GM18868 (cell line): ENCODE measurements around the gene MARCHF11.

ENCODE experiments used
- ATAC-seq: cut with Tn5 transposase; IDR thresholded peaks from one replicate; pipeline ENCODE4 v1.9.1; 2021; ENCODE audit warnings: mild to moderate bottlenecking, moderate library complexity; ENCODE audit not compliant: unreplicated experiment

Gene MARCHF11

DNA sequence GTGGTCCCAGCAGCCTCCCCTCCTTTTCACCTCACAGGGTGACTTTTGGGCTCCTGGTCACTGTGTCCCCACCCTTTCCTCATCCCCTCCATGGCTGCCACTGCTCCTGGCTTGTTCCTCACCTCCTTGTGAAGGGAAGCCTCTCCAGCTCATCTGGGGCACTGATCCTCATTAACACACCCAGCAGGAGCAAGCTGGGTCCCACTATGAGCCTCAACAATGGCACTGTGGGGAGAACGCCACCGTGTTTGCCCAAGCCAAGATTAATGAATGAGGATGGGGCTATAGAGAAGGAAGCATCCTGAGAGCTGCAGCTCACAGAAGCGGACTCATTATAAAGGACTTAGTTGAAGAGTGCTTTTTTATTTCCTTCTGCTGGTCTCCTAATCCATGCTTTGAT lies 118.4 kb downstream of the MARCHF11 start:
- ATAC-seq = no peak

DNA sequence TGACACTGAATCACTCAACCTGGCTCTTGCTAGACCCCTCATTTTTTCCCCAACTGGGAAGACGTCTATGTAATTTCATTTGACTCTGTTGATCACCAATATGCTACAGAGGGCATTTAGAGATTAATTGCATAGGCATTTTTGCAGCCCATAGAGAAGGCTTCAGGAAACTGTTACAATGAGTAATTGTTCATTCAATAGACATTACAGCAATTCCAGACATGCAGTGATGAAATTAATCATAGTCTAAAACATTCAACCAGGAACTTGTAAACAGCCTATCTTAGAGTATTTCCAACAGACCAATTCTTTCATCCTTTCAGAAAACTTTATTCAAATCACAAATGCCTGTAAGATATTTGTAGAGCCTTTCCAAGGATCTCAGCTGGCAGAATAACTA lies 122.3 kb downstream of the MARCHF11 start:
- no peak for ATAC-seq

DNA sequence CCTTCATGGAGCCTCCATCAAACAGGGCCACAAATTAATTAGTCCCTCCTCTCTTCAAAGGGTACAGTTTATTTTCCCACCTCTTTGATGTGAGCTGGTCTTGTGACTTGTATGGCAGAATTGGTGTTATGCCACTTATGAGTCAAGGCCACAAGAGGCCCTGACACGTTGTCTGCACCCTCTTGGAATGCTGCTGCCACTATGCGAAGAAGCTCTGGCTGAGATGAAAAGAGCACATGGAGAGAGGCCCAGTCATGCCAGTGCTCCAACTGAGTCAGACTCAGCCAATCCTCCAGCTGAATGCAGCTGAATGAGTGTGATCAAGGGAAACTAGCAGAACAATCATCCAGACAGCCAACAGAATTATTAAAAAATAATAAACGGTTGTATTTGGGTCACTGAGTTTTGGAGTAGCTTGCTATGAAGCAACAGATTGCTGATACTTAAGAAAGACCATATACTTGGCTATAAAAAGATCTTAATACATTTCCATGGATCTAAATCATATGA lies 128.3 kb downstream of the MARCHF11 start:
- no peak for ATAC-seq

DNA sequence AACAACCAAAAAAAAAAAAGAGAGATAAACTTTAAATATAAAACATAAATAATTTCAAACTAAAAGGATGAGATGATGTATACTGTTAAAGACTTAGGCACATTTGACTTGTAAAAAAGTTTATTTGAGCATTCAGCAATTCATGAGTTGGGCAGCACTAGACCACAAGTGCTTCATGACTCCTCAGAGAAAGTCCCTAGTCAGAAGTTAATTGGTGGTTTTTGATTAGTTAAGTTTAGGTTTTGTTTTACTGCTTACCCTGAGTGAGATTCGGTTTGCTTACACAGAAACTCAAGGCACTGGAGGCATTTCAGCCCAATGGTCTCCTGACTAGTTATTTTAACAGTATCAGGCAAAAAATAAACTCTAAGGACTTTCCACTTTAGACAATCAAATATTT lies 129.2 kb downstream of the MARCHF11 start:
- ATAC-seq = no peak

DNA sequence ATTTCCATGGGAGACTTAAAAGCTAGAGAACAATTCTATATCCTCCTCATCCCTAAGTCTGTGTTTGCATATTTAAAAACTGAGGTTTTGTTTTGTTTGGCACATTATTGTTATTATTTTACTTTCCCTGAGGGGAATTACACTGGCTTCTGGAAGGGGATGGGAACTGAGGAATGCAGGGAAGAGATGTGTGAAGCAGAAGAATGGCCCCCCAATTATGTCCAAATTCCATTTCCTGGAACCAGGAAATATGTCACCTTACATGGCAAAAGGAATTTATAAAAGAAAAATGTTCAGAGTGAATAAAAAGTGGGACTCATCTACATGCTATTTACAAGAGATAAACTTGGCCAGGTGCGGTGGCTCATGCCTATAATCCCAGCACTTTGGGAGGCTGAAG lies 129.8 kb downstream of the MARCHF11 start:
- ATAC-seq = no peak

DNA sequence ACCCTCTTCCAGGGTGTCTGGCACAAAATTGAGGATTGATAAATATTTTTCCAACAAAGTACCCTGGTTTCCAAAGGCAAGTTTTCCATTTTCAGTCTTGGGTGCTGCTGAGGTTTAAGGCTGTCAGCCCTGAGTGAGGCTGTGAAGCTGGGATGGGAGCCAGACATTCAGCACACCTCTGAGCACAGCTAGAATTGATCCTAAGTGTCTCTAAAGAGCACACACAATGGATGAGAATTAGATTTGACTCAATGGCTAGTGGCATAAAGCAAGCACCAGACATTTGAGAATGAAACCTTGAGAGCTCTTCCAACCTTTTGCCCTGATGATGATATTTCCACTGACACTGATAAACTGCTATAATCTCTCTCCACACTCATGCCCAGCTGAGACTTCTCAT lies 131.5 kb downstream of the MARCHF11 start:
- no peak for ATAC-seq

DNA sequence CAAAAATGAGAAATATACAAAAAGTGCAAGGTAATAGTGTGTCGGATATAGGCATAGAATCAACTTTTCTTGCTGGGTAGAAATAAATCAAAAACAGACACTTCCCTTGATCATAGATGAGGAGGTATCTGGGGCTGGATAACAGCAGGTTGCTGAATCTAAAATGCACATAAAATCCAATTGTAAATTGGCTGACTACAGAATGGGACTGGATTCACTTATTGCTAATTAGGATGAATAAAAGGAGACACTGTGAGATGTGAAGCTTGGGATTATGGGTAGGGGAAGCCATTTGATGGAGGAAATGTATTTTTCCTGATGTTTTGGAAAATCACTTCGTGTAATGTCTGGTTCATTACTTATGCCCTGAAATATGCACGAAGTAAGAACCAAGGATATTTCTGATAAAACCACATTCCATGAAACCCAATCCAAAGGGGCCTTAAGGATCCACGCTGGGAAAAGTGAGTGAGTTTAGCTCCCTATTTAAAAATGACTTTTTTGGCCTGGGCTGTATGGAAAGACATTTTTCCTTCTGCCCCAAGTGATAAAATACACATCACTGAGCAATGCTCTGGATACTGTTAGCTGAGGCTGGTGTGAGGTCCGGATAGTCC lies 136.1 kb downstream of the MARCHF11 start:
- no peak for ATAC-seq

DNA sequence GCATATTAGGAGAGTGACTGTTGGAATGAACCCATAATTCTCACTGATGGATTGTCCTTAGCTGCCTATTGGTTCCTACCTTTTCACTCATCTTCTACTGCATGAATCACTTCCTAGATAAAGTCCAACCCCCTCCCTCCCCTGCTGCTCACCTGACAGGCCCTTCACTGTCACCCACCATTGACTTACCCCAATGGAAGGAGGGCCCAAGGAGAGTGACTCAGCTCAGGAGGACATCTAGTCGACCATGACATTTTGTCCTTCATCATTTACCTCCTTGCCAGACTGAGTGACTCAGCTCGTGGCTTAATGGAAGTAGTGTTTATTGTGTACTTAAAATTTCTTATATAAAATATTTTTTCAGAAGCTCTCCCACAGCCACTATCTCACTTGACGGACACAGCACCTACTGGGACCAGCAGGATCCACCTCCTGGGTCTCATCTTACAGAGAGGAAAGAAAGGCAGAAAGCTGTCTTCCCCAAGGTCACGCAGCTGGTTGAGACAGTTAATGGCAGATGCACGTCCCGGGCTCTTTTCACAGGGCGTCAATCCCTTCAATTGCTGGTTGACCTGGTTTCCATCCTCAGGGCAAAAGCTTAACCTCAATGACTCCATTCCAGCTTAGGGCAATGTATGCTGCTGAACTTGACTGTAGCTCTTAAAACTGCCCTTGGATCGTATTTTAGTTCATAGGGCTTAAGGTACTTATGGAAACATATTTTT lies 142.3 kb downstream of the MARCHF11 start:
- no peak for ATAC-seq

DNA sequence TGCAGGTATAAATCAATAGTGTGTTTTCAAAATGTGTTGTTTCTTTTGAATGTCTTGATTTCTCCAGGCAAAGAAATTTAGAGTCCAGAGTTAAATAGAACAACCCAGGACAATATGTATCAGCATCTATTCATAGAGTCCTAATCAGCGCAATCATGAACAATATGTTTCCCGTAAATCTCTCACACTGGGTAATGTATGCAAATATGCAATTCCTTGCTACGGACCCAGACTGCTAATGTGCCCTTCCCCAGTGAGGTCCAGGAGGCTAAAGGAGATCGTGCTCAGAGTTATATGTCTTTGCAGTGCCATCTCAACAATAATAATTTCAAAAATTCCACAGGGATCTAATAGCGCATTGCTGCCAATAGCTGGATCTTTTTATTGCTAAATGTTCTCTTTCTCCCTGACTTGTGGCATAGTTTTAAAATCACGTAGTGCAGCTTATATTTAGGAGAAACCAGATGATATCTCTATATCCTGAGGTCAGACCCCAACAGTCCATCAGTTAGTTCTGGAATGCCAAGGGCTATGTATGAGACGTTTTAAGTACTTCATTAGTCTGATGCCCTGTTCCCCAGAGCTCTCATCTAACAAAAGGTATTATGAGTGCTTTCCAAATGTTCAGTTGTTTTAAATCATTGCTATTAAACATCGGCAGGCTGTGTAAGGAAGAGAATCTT lies 145.1 kb downstream of the MARCHF11 start:
- no peak for ATAC-seq

DNA sequence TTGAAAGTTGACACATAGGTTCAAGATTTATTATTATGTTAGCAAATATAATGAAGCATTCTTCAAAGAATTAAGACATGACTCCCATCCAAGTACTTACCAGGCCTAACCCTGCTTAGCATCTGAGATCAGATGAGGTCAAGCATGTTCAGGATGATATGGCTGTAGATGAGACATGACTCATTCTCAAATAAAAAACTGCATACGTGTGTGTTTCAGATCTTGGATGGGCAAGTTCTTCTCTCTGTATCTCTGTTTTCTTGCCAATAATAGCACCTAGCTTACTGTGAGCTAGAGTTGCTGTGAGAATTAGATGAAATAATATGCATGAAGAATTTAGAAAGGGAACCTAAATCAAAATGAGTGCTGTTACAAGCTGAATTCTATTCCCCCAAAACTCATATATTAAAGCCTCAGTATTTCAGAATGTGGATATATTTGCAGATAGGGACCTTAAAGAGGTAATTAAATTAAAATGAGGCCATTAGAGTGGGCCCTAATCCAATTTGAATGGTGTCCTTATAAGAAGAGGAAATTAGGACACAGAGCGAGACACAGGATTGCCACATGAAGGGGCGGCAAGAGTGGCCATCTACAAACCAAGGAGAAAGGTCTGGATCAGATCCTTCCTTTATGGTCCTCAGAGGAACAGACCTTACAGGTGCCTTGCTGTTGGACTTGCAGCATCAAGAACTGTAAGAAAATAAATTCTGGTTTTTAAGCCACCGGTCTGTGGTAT lies 146.2 kb downstream of the MARCHF11 start:
- ATAC-seq = no peak

DNA sequence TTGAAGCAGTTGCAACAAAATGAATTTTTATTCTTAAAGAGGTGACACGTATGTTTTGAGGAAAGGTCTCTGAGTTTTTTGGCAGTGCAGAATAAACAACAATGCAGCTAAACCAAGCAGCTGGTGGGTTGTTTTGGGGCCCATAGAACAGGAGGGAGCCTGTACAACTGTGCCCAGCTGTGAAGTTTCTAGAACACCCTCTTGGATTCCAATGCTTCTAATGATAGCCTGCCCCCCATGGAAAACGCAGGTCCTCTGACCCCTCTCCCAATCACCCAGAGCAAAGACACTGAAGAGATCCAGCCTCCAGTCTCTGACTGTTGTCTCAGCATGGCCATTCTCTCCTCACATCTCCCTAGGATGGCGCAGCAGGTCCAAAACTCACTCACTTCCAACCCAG lies 150.9 kb downstream of the MARCHF11 start:
- ATAC-seq = no peak

DNA sequence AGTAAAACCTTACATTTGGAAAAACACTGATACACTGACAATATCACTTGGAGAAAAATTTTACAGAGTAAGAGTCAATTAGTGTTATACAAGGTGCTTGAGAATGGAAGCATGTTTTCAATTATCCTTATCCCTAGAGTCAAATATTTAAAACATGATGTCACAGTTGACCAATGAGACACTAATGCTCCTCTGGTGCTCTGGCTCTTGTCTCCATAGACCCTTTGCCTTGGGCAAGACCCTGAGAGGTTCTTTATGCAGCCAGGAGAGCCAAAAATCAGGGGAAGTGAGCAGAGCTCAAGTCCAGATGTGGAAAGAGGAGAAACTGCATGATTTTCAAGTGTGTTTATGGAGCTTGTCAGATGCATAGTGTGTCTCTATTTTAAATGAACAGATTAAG lies 153.9 kb downstream of the MARCHF11 start:
- ATAC-seq = no peak

DNA sequence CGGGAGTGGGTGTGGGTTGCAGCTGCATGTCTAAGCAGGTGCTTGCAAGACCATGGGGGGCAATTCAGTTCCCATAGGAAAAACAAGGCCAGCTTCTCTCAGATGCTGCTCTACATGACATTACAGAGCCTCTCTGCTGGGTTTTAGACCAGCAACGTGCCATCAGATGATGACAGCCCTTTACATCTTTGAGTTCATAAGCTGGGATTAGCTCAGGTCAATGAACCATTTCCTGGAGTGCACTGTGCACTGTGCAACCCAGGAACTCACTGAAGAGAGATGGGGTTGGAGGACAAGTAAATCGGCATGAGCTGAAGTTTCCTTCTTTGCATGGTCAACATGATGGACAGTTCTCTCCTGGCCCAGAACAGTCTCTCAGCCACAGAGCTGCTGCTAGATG lies 160.6 kb downstream of the MARCHF11 start:
- ATAC-seq = no peak

DNA sequence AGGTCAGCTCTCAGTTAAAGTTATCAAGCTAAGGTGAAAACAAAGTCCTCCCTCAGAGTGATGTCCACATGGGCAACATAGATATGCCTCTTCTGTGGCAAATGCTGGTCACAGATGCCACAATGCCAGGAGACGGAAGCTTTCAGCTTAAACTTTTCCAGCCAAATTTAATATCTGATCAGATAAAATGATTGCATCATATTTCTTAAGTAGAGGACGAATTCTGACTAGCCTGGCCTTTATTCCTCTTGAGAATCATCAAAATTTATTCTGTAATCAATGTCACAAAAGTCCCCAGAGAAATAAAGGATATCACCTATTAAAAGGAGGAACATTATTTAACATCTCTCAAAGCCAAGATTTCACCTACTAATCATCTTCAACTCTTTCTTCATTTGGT lies 161.9 kb downstream of the MARCHF11 start:
- ATAC-seq = no peak
